Measurements from ENCODE around the gene DDX1. TPM values are rescaled to one million over a fixed set of nuclear protein-coding genes. Genes with fewer than 3 reads are reported as not detected.
"Not testable (repeated sequence)": the region's sequence is repeated elsewhere in the genome, so short reads cannot be mapped to it uniquely, and the experiment has no call there.

The DDX1 gene
- 100 to 1,000 TPM; 136 to 137 TPM for total RNA-seq

DNA sequence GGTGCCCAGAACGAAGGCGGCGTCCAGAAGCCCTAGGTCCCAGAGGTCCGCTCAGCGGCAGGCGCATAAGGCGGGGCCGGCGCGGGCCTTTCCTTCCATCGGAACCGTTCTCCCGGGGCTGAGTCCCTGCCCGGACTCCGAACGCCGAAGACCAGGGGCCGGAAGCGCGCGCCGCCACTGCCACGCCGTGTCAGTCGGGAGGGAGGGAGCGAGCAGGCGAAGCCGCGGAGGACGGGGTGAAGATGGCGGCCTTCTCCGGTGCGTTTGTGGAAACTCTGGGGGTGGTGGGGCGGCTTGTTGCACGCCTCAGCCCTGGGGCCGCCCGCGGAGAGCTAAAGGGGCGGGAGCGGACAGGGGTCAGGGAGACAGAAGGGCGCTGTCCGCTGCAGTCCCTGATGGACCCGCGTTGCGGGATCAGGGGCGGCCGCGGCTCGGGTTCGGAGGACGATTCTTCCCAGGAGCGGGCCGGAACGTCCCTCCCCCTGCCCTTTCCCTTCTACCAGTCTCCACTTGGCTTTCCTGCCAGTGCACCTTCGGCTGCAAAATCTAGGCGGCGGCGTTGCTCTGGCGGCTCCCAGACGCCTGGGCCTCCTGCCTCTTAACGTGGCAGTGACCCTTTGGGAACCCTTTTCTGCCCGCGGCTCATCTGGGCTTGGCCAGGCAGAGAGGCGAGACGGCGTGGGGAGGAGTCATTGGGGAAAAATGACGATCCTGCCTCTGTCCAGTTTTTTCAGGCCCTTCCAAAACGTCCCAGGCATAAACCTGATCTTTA, at the start of gene DDX1:
Gene DDX1, plus strand, starts transcription at position 177 of the 772 bp plus-strand sequence. Its CDS starts 66 bp downstream, at position 243.
- Mint-ChIP-seq H3K4me3 (peak within 1 kb of the TSS; percentile 96), H3K27ac (peak within 1 kb of the TSS; percentile 96), H3K27me3 (no peaks in the 10 kb centered on the region), H3K36me3 (peaks cover 33% of the 10 kb centered on the region), H3K4me1 (peaks cover 23% of the 10 kb centered on the region), H3K9me3 (no peaks in the 10 kb centered on the region)
- DNase-seq: peak; percentile 89

- peaks cover 14% of the 10 kb centered on the region for H3K36me3 Mint-ChIP-seq
- not testable (repeated sequence) for DNase-seq, H3K9me3 Mint-ChIP-seq, H3K4me1 Mint-ChIP-seq, H3K27me3 Mint-ChIP-seq, H3K4me3 Mint-ChIP-seq, H3K27ac Mint-ChIP-seq
Observed at GRCh38 chr2:15542269-15542668, 49.4 kb upstream of the DDX1 start.

- H3K27me3 Mint-ChIP-seq: no peaks in the 10 kb centered on the region
- no peak overlapping the region for H3K4me3 Mint-ChIP-seq
- no peaks in the 10 kb centered on the region for H3K9me3 Mint-ChIP-seq
- H3K36me3 Mint-ChIP-seq: peaks cover 12% of the 10 kb centered on the region
- peaks cover 8% of the 10 kb centered on the region for H3K4me1 Mint-ChIP-seq
- H3K27ac Mint-ChIP-seq: no peak overlapping the region
- DNase-seq: no peak
Observed at GRCh38 chr2:15543053-15543452, 48.6 kb upstream of the DDX1 start.

- no peak overlapping the region for H3K27ac Mint-ChIP-seq
- H3K36me3 Mint-ChIP-seq: peaks cover 12% of the 10 kb centered on the region
- no peak overlapping the region for H3K4me3 Mint-ChIP-seq
- H3K9me3 Mint-ChIP-seq: no peaks in the 10 kb centered on the region
- H3K4me1 Mint-ChIP-seq: peaks cover 8% of the 10 kb centered on the region
- DNase-seq: no peak
- H3K27me3 Mint-ChIP-seq: no peaks in the 10 kb centered on the region
Observed at GRCh38 chr2:15543541-15543940, 48.1 kb upstream of the DDX1 start.

- Mint-ChIP-seq H3K27ac (no peak overlapping the region), H3K9me3 (no peaks in the 10 kb centered on the region), H3K36me3 (peaks cover 12% of the 10 kb centered on the region), H3K27me3 (no peaks in the 10 kb centered on the region), H3K4me1 (peaks cover 6% of the 10 kb centered on the region), H3K4me3 (no peak overlapping the region)
- no peak for DNase-seq
Observed at GRCh38 chr2:15544227-15544626, 47.4 kb upstream of the DDX1 start.

DNA sequence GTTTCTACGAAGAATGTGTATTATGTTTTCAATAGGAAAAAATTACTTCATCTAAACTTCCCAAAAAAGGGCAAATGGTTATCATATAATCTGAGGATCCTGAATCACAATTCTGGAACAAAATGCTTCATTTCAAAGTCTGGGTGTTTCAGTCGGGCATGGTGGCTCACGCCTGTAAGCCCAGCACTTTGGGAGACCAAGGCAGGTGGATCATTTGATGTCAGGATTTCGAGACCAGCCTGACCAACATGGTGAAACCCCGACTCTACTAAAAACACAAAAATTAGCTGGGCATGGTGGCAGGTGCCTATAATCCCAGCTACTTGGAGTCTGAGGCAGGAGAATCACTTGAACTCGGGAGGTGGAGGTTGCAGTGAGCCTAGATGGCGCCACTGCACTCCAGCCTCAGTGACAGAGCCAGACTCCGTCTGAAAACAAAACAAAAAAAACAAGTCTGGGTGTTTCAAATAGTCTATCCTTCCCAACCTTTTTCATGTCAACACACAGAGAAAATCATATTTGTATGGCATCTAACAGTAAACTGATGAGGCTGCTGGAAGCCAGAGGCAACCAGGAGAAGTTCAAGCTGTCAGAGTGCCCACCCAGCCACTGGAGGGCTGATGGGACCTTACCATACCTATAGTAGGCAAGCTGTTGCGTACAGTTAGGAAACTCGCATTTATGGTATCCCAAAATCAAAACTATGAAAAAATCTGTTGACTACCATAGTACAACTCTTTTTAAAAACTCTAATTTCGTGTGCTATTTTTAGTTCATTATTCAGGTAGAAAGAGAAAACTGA, 45.2 kb upstream of the DDX1 start:
- no peak for DNase-seq
- peaks cover 6% of the 10 kb centered on the region for H3K36me3 Mint-ChIP-seq
- no peaks in the 10 kb centered on the region for H3K27me3 Mint-ChIP-seq
- no peak overlapping the region for H3K27ac Mint-ChIP-seq
- no peak overlapping the region for H3K4me3 Mint-ChIP-seq
- H3K4me1 Mint-ChIP-seq: peaks cover 3% of the 10 kb centered on the region
- H3K9me3 Mint-ChIP-seq: no peaks in the 10 kb centered on the region

DNA sequence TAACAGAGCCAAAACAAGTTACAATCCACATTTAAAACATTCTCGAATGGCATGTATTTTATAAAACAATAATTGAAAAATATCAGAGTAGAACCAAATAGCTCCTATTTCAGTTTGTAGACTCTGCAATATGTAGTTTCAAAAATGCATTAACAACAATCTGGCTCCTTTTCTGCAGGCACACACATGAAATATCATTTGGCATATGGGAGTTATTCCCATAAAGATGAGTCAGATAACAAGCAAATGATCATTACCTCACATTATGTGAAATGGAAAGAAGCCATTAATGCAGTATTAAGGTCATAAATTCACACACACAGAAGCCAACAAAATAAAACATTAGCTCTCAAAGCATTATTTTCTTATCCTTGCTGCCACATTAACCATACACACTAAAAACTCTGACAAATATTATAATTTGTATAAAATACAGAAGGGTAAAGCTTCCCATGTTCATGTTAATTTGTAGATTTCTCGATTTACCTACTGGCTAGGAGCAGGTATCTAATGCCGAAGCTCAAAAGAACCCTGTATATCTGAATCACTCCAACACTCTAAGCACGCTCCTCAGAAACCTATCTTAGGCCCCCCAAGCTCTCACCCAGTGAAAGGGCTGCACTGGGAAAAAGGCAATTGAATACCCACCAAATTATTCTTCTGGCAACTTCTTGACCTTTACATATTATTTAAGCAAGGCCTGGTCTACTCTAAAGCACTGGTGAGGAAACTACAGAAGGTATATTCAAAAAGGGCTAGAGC, 44.4 kb upstream of the DDX1 start:
- no peaks in the 10 kb centered on the region for H3K27me3 Mint-ChIP-seq
- H3K9me3 Mint-ChIP-seq: no peaks in the 10 kb centered on the region
- H3K36me3 Mint-ChIP-seq: peaks cover 6% of the 10 kb centered on the region
- H3K27ac Mint-ChIP-seq: no peak overlapping the region
- H3K4me3 Mint-ChIP-seq: no peak overlapping the region
- peaks cover 3% of the 10 kb centered on the region for H3K4me1 Mint-ChIP-seq
- no peak for DNase-seq

DNA sequence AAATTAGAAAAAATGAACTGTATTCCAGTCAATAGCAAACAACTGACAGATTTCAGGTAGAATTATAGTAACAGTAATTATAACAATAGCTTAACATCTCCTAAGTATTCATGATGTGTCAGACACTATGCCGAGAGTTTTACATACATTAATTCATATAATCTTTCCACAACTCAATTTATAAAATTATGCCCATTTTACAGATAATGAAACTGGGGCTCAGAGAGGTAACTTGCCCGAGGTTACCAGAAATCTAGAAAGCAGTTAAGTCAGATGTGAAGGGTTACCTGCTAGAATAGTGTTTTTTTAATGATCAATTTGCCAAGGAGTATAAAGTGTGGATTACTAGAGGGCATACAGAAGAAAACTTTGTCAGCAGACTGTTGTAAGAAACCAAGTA, 42.7 kb upstream of the DDX1 start:
- Mint-ChIP-seq H3K27ac (no peak overlapping the region), H3K4me1 (peaks cover 1% of the 10 kb centered on the region), H3K4me3 (no peak overlapping the region), H3K36me3 (peaks cover 7% of the 10 kb centered on the region), H3K27me3 (no peaks in the 10 kb centered on the region), H3K9me3 (no peaks in the 10 kb centered on the region)
- DNase-seq: no peak

GRCh38 chr2:15553519-15553918, 38.1 kb upstream of the DDX1 start:
- DNase-seq: no peak
- H3K9me3 Mint-ChIP-seq: no peaks in the 10 kb centered on the region
- H3K36me3 Mint-ChIP-seq: peaks cover 7% of the 10 kb centered on the region
- H3K27ac Mint-ChIP-seq: no peak overlapping the region
- H3K4me1 Mint-ChIP-seq: peaks cover 3% of the 10 kb centered on the region
- H3K27me3 Mint-ChIP-seq: no peaks in the 10 kb centered on the region
- no peak overlapping the region for H3K4me3 Mint-ChIP-seq

DNA sequence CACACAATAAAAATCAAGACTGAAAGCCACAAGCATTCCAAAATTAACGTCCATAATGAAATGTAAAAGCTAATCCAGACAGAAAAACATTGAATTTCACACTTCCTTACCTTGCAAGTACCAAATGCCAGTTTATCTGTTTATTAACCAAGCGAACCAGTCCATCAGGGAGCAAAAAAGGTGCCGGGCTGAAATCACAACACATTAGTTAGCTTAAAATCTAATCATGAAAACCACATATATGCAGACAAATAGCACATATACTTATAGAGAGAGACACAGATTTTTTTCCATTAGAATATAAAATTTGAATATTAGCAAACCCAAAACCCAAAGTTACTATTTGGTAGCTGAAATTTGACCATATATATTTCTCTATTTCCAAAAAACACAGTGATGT, 37.7 kb upstream of the DDX1 start:
- H3K9me3 Mint-ChIP-seq: no peaks in the 10 kb centered on the region
- DNase-seq: no peak
- H3K27ac Mint-ChIP-seq: no peak overlapping the region
- H3K36me3 Mint-ChIP-seq: peaks cover 7% of the 10 kb centered on the region
- no peak overlapping the region for H3K4me3 Mint-ChIP-seq
- H3K4me1 Mint-ChIP-seq: peaks cover 4% of the 10 kb centered on the region
- no peaks in the 10 kb centered on the region for H3K27me3 Mint-ChIP-seq

- H3K4me3 Mint-ChIP-seq: no peak overlapping the region
- H3K27me3 Mint-ChIP-seq: no peaks in the 10 kb centered on the region
- H3K27ac Mint-ChIP-seq: no peak overlapping the region
- H3K9me3 Mint-ChIP-seq: no peaks in the 10 kb centered on the region
- H3K36me3 Mint-ChIP-seq: peaks cover 3% of the 10 kb centered on the region
- no peak for DNase-seq
- H3K4me1 Mint-ChIP-seq: peaks cover 10% of the 10 kb centered on the region
Observed at GRCh38 chr2:15554525-15555218, 37.0 kb upstream of the DDX1 start.

DNA sequence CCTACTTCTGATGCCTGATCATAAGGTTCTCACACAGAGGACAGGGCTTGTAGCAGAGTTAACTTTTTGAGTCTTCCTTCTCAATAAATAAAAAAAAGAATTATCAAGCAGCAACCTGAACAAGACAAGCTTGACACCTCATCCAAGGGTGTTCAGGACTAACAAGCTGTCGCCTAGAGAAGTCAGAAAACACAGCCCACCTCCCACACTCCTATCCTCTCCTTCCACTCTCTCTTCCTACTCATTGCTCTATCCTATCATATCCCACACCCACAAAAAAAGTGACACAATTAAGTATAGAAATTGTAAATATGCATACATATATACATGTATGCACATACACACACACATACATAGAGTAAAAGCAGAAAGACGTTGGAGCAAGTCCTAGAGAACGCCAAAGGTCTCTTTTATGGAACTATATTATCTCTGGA, 35.9 kb upstream of the DDX1 start:
- H3K27me3 Mint-ChIP-seq: no peaks in the 10 kb centered on the region
- no peak overlapping the region for H3K4me3 Mint-ChIP-seq
- DNase-seq: no peak
- H3K4me1 Mint-ChIP-seq: peaks cover 13% of the 10 kb centered on the region
- H3K9me3 Mint-ChIP-seq: no peaks in the 10 kb centered on the region
- no peak overlapping the region for H3K27ac Mint-ChIP-seq
- H3K36me3 Mint-ChIP-seq: peaks cover 3% of the 10 kb centered on the region

GRCh38 chr2:15556311-15556930, 35.2 kb upstream of the DDX1 start:
- no peaks in the 10 kb centered on the region for H3K27me3 Mint-ChIP-seq
- H3K4me1 Mint-ChIP-seq: peaks cover 13% of the 10 kb centered on the region
- no peak overlapping the region for H3K4me3 Mint-ChIP-seq
- H3K36me3 Mint-ChIP-seq: peaks cover 3% of the 10 kb centered on the region
- H3K9me3 Mint-ChIP-seq: no peaks in the 10 kb centered on the region
- no peak for DNase-seq
- H3K27ac Mint-ChIP-seq: no peak overlapping the region

GRCh38 chr2:15557887-15558311, 33.8 kb upstream of the DDX1 start:
- Mint-ChIP-seq H3K4me3 (no peak overlapping the region), H3K27ac (no peak overlapping the region), H3K9me3 (no peaks in the 10 kb centered on the region), H3K4me1 (peaks cover 19% of the 10 kb centered on the region), H3K36me3 (peaks cover 3% of the 10 kb centered on the region), H3K27me3 (no peaks in the 10 kb centered on the region)
- DNase-seq: no peak
